ENCODE results near the gene PLEKHF1.

Gene PLEKHF1

GRCh38 chr19:29673451-29674371 lies 8.4 kb downstream of the PLEKHF1 start:
- peak overlapping the region; percentile 42 for H3K4me3 ChIP-seq (replicated peaks; ENCODE audit: low read depth, low read length)
- no peaks in the 10 kb centered on the region for H3K27me3 ChIP-seq (replicated peaks; ENCODE audit: control insufficient read depth, insufficient read depth, low read length)
- H3K36me3 ChIP-seq (ENCODE audit: control insufficient read depth, insufficient read depth, low read length) = peaks cover 32% of the 10 kb centered on the region
- DNase-seq (ENCODE audit: extremely low read depth, insufficient read length) = no peak
- TF ChIP-seq CTCF (IDR thresholded peaks at IDR 0.05; ENCODE audit: insufficient read depth, low read length, poor library complexity, severe bottlenecking) = no peak

GRCh38 chr19:29674374-29675119 lies 9.3 kb downstream of the PLEKHF1 start:
- H3K36me3 ChIP-seq (ENCODE audit: control insufficient read depth, insufficient read depth, low read length) = peaks cover 31% of the 10 kb centered on the region
- no peak for TF ChIP-seq CTCF (IDR thresholded peaks at IDR 0.05; ENCODE audit: insufficient read depth, low read length, poor library complexity, severe bottlenecking)
- no peak overlapping the region for H3K4me3 ChIP-seq (replicated peaks; ENCODE audit: low read depth, low read length)
- no peak for DNase-seq (ENCODE audit: extremely low read depth, insufficient read length)
- H3K27me3 ChIP-seq (replicated peaks; ENCODE audit: control insufficient read depth, insufficient read depth, low read length) = no peaks in the 10 kb centered on the region

GRCh38 chr19:29675120-29675649 lies 9.9 kb downstream of the PLEKHF1 start:
- no peak for DNase-seq (ENCODE audit: extremely low read depth, insufficient read length)
- no peaks in the 10 kb centered on the region for H3K27me3 ChIP-seq (replicated peaks; ENCODE audit: control insufficient read depth, insufficient read depth, low read length)
- TF ChIP-seq CTCF (IDR thresholded peaks at IDR 0.05; ENCODE audit: insufficient read depth, low read length, poor library complexity, severe bottlenecking) = no peak
- no peak overlapping the region for H3K4me3 ChIP-seq (replicated peaks; ENCODE audit: low read depth, low read length)
- H3K36me3 ChIP-seq (ENCODE audit: control insufficient read depth, insufficient read depth, low read length) = peaks cover 31% of the 10 kb centered on the region

GRCh38 chr19:29675650-29676186 lies 10.5 kb downstream of the PLEKHF1 start:
- Histone ChIP-seq H3K36me3 (ENCODE audit: control insufficient read depth, insufficient read depth, low read length) (peaks cover 31% of the 10 kb centered on the region), H3K4me3 (replicated peaks; ENCODE audit: low read depth, low read length) (no peak overlapping the region), H3K27me3 (replicated peaks; ENCODE audit: control insufficient read depth, insufficient read depth, low read length) (no peaks in the 10 kb centered on the region)
- DNase-seq (ENCODE audit: extremely low read depth, insufficient read length) = no peak
- no peak for TF ChIP-seq CTCF (IDR thresholded peaks at IDR 0.05; ENCODE audit: insufficient read depth, low read length, poor library complexity, severe bottlenecking)

GRCh38 chr19:29676586-29676985 lies 11.3 kb downstream of the PLEKHF1 start:
- Histone ChIP-seq H3K4me3 (replicated peaks; ENCODE audit: low read depth, low read length) (no peak overlapping the region), H3K27me3 (replicated peaks; ENCODE audit: control insufficient read depth, insufficient read depth, low read length) (no peaks in the 10 kb centered on the region), H3K36me3 (ENCODE audit: control insufficient read depth, insufficient read depth, low read length) (peaks cover 31% of the 10 kb centered on the region)
- TF ChIP-seq CTCF (IDR thresholded peaks at IDR 0.05; ENCODE audit: insufficient read depth, low read length, poor library complexity, severe bottlenecking) = no peak
- no peak for DNase-seq (ENCODE audit: extremely low read depth, insufficient read length)
